Esophagus muscularis mucosa (tissue), 4 donors: Measurements from ENCODE around the gene TRMT61A. TPM values are rescaled to one million over a fixed set of nuclear protein-coding genes. Genes with fewer than 3 reads are reported as not detected.
A peak's percentile ranks its signal among the peaks of the same experiment; 100 is the strongest.

Experiments used
- DNase-seq: peaks from one replicate; pipeline ENCODE4 v3.0.0-alpha.2; 2017; ENCODE audit errors: extremely low spot score
- H3K27ac ChIP-seq, 4 donors: fragments of 200-600 bp; sonication (generic); replicated peaks in 1 of 4; 1 replicate in 3 of 4; 2 replicates in 1 of 4; pipeline ENCODE4 v1.5.1; 2016 to 2019; ENCODE audit warnings: mild to moderate bottlenecking in 1 of 4
- H3K27me3 ChIP-seq, 4 donors: fragments of 200-600 bp; sonication (generic); one replicate each; pipeline versions ENCODE4 v1.5.1 to v1.6.0; 2016 to 2019
- H3K36me3 ChIP-seq, 4 donors: fragments of 200-600 bp; sonication (generic); one replicate each; pipeline ENCODE4 v1.5.1; 2016 to 2019
- H3K4me1 ChIP-seq, 4 donors: fragments of 200-600 bp; sonication (generic); one replicate each; pipeline ENCODE4 v1.5.1; 2016 to 2019
- H3K4me3 ChIP-seq, 4 donors: fragments of 200-600 bp; sonication (generic); 1 replicate in 2 of 4; 2 replicates in 2 of 4; pipeline ENCODE4 v1.5.1; 2016 to 2019; ENCODE audit warnings: mild to moderate bottlenecking in 4 of 4, moderate library complexity in 1 of 4
- H3K9me3 ChIP-seq, 4 donors: fragments of 200-600 bp; sonication (generic); 1 replicate in 3 of 4; 2 replicates in 1 of 4; pipeline ENCODE4 v1.5.1; 2016 to 2019
- EP300 ChIP-seq: sonication (generic); formaldehyde crosslinking; IDR thresholded peaks from one replicate; pipeline ENCODE4 v1.6.1; 2017; ENCODE audit warnings: antibody characterized with exemption
- POLR2A ChIP-seq: fragments of 450-650 bp; IDR thresholded peaks from one replicate; pipeline ENCODE4 v1.6.1; 2017; ENCODE audit warnings: antibody characterized with exemption, moderate library complexity, mild to moderate bottlenecking, low read depth
- POLR2AphosphoS5 ChIP-seq, 2 donors: sonication (generic); formaldehyde crosslinking; IDR thresholded peaks; one replicate each; pipeline ENCODE4 v1.6.1; 2017; ENCODE audit warnings: antibody characterized with exemption in 2 of 2
- WGBS: methylation state at CpG from one replicate; pipeline ENCODE4 v1.1.5; 2018; 5-methylcytosine and 5-hydroxymethylcytosine counted together
- intact Hi-C: fragments of 100-400 bp; cut with DNase I; formaldehyde crosslinking; loops from one replicate; pipeline ENCODE4 v1.15.1; 2023
- total RNA-seq, 4 donors: library from RNA; depleted of rRNA; stranded (reverse); fragments of >200 nt; gene quantifications; one replicate each; pipeline versions ENCODE4 v1.1.0 to v1.2.1, GENCODE V29; 2016
- TF ChIP-seq, protein P1 (sequence below), 3 experiments: fragments of 200-600 bp in 2 of 3; fragments of 450-650 bp in 1 of 3; sonication (generic) in 2 of 3; IDR thresholded peaks; one replicate each; pipeline ENCODE4 v1.5.1; 2017 to 2019; ENCODE audit warnings: antibody characterized with exemption in 3 of 3, mild to moderate bottlenecking in 2 of 3, moderate library complexity in 1 of 3

The TRMT61A gene
- total RNA-seq, 4 donors from 2014 or later: 28.7 to 50.0 (median 35.2) TPM

GRCh38 chr14:103514596-103515421 lies 14.2 kb upstream of the TRMT61A start:
- no peak for DNase-seq
- Histone ChIP-seq H3K27ac (peak overlapping the region in 3 of 4 donors; percentile 13 to 49 (median 24)), H3K36me3 (peaks cover 0 to 34% (median 25%) of the 10 kb centered on the region in 4 donors), H3K4me1 (peaks cover 35 to 46% (median 45%) of the 10 kb centered on the region in 4 donors), H3K4me3 (no peak overlapping the region), H3K27me3 (no peaks in the 10 kb centered on the region), H3K9me3 (no peaks in the 10 kb centered on the region)
- WGBS: 82% methylated on average over 13 of the region's 18 CpGs
- no peak for TF ChIP-seq EP300
- TF ChIP-seq POLR2AphosphoS5 (IDR thresholded peaks at IDR 0.05): no peak
- TF ChIP-seq POLR2A: no peak
- TF ChIP-seq, protein P1, sequence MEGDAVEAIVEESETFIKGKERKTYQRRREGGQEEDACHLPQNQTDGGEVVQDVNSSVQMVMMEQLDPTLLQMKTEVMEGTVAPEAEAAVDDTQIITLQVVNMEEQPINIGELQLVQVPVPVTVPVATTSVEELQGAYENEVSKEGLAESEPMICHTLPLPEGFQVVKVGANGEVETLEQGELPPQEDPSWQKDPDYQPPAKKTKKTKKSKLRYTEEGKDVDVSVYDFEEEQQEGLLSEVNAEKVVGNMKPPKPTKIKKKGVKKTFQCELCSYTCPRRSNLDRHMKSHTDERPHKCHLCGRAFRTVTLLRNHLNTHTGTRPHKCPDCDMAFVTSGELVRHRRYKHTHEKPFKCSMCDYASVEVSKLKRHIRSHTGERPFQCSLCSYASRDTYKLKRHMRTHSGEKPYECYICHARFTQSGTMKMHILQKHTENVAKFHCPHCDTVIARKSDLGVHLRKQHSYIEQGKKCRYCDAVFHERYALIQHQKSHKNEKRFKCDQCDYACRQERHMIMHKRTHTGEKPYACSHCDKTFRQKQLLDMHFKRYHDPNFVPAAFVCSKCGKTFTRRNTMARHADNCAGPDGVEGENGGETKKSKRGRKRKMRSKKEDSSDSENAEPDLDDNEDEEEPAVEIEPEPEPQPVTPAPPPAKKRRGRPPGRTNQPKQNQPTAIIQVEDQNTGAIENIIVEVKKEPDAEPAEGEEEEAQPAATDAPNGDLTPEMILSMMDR (IDR thresholded peaks at IDR 0.05): no peak
- intact Hi-C loops: no loop called here

DNA sequence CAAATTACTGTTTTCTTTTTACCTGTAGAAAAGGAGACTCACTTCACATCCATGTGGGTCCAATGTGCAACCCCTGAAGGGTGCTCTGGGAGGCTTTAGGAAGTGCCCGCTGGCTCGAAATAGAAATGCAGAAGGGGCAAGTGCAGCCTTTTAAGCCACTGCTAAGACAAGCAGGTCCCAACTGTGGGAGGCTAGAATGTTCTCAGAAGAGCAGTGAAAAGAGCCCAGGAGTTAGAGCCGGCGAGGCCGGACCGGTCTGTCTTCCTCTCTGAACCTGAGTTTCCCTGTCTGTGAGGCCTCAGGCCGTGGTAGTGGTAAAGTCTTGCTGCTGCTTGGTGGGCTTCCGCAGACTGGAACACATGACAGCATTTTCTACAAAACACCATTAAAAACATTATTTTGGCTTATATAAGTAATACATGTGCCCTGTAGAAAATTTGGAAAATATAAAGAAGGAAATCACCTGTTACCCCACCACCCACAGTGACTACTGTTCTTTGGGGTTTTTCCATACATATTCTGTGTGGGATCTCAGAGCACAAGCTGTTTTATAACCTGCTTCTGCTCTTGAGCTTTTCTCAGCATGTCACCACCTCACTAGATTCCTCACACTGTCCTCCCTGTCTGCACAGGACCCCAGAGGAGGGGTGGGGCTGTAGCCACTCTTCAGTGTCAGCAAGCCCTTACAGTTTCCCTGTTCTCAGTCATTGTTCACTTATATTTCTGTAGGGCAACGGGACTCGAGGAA lies 12.4 kb upstream of the TRMT61A start:
- Histone ChIP-seq H3K36me3 (peaks cover 3 to 21% (median 17%) of the 10 kb centered on the region in 4 donors), H3K27ac (peak overlapping the region; percentile 96 to 98 (median 97)), H3K4me1 (peaks cover 46 to 64% (median 62%) of the 10 kb centered on the region in 4 donors), H3K27me3 (peaks cover 0 to 6% (median under 1%) of the 10 kb centered on the region in 4 donors), H3K9me3 (no peaks in the 10 kb centered on the region), H3K4me3 (no peak overlapping the region)
- 82% methylated on average over 10 of the region's 10 CpGs for WGBS
- TF ChIP-seq, protein P1 (IDR thresholded peaks at IDR 0.05): no peak
- TF ChIP-seq POLR2AphosphoS5 (IDR thresholded peaks at IDR 0.05) (no peak), POLR2A (no peak), EP300 (no peak)
- DNase-seq: no peak
- intact Hi-C loops: no loop called here

- Histone ChIP-seq H3K4me3 (no peak overlapping the region), H3K4me1 (peaks cover 52 to 69% (median 67%) of the 10 kb centered on the region in 4 donors), H3K36me3 (peaks cover 3 to 20% (median 17%) of the 10 kb centered on the region in 4 donors), H3K27me3 (peaks cover 0 to 8% (median 4%) of the 10 kb centered on the region in 4 donors), H3K27ac (peak overlapping the region; percentile 96 to 98 (median 97)), H3K9me3 (no peaks in the 10 kb centered on the region)
- TF ChIP-seq EP300 (no peak), POLR2A (no peak), POLR2AphosphoS5 (IDR thresholded peaks at IDR 0.05) (no peak)
- TF ChIP-seq, protein P1 (IDR thresholded peaks at IDR 0.05): no peak
- intact Hi-C loops: no loop called here
- 85% methylated on average over 10 of the region's 10 CpGs for WGBS
- no peak for DNase-seq
Observed at GRCh38 chr14:103517174-103517566, 11.8 kb upstream of the TRMT61A start.

DNA sequence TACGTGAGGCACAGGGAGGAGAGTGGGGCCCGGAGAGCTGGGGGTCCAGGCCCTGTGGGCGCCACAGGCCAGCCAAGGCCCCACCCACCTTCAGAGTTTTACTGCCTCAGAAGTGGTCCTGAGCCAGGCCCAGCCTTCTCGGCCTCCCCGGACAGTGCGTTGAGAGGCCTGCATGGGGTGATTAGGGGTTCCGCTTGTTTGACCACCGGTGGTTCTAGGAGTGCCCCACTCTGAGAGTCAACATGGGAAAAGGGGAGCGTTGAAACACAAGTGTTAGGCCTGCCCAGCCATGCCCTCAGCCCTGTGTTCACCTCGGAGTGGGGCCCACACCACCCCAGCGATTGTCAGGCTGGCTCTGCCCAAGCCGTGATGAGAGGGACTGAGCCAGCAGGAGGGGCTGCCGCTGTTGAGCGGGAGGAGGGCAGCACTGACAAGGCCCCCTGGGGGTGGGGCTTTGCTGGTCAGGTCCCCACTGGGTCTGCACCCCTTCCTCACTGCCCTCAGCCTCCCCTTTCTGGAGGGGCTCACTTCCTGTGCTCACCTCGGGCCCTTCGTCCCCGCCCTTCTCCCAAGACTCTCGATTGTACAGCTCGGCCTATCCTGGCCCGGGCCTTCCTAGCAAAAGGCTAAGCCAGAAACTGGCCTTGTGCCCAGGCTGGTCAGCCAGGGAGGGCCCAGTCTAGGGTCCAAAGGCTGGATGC lies 11.1 kb upstream of the TRMT61A start:
- TF ChIP-seq, protein P1 (IDR thresholded peaks at IDR 0.05): no peak
- TF ChIP-seq EP300 (no peak), POLR2A (no peak), POLR2AphosphoS5 (IDR thresholded peaks at IDR 0.05) (no peak)
- Histone ChIP-seq H3K27ac (peak overlapping the region; percentile 96 to 98 (median 97)), H3K4me1 (peaks cover 49 to 67% (median 65%) of the 10 kb centered on the region in 4 donors), H3K27me3 (peaks cover 0 to 9% (median 4%) of the 10 kb centered on the region in 4 donors), H3K36me3 (peaks cover 3 to 19% (median 14%) of the 10 kb centered on the region in 4 donors), H3K4me3 (no peak overlapping the region), H3K9me3 (no peaks in the 10 kb centered on the region)
- intact Hi-C loops: loop anchor here (1.0 kb wide), 1 partner anchor 28 kb away; no protein-coding TSS in a partner anchor
- DNase-seq: no peak
- 39% methylated on average over 13 of the region's 20 CpGs for WGBS
